ENCODE results near the gene WTAP. TPM values are rescaled to one million over a fixed set of nuclear protein-coding genes. Genes with fewer than 3 reads are reported as not detected.

WTAP gene
- total and polyA plus RNA-seq, 2 of the 8 experiments (the other 6 are each of a cell fraction or from before 2014, with no cell fraction given), result 32.6 to 120 TPM

GRCh38 chr6:159778131-159778530 lies 50.8 kb downstream of the WTAP start:
- Histone ChIP-seq H3K9me3 (ENCODE audit: insufficient read depth in 2 of 2, low read depth in 1 of 2, low read length in 1 of 2) (no peaks in the 10 kb centered on the region), H3K14ac (ENCODE audit: insufficient read length) (no peak overlapping the region), H3K79me2 (ENCODE audit: control insufficient read depth in 1 of 2, insufficient read depth in 2 of 2, low read length in 2 of 2) (peaks cover 0 to 2% of the 10 kb centered on the region in 2 experiments; a peak in 1 of 4 replicates), H2BK120ac (replicated peaks; ENCODE audit: low read depth, low read length) (no peak overlapping the region), H2AK5ac (ENCODE audit: low read depth, low read length) (no peak overlapping the region), H2AFZ (ENCODE audit: low read length) (no peak overlapping the region), H4K91ac (replicated peaks; ENCODE audit: insufficient read length, low read length) (no peak overlapping the region), H4K8ac (ENCODE audit: extremely low read depth, insufficient read depth, low read length) (no peak overlapping the region), H3K36me3 (ENCODE audit: control insufficient read depth in 2 of 4, insufficient read depth in 4 of 4, low read length in 3 of 4) (peaks cover 40 to 96% (median 82%) of the 10 kb centered on the region in 4 experiments), H2BK12ac (ENCODE audit: low read depth, low read length) (no peak overlapping the region), H2BK15ac (ENCODE audit: low read length) (no peak overlapping the region), H3K79me1 (ENCODE audit: low read depth, low read length) (0 out of 2 replicates have a peak, but pooled peaks cover 2% of the 10 kb centered on the region), H4K5ac (ENCODE audit: insufficient read length, low read depth, low read length) (no peak overlapping the region), H2BK5ac (ENCODE audit: low read depth, low read length) (no peak overlapping the region), H3K4me2 (ENCODE audit: insufficient read depth in 1 of 2, low read depth in 2 of 2, low read length in 2 of 2) (no peak overlapping the region), H3K23me2 (ENCODE audit: low read depth, low read length) (no peaks in the 10 kb centered on the region), H3K27ac (ENCODE audit: low read depth, low read length) (no peak overlapping the region), H3K56ac (replicated peaks; ENCODE audit: insufficient read length, low read depth, low read length) (no peak overlapping the region), H3K4ac (replicated peaks; ENCODE audit: insufficient read length, low read depth, low read length) (no peak overlapping the region), H3K27me3 (replicated peaks in 1 of 4; ENCODE audit: control insufficient read depth in 3 of 4, extremely low read depth in 1 of 4, insufficient read depth in 3 of 4, low read length in 3 of 4) (peaks cover 0 to 1% (median 0%) of the 10 kb centered on the region in 4 experiments; a peak in 1 of 7 replicates), H4K20me1 (replicated peaks in 1 of 2; ENCODE audit: control insufficient read depth in 1 of 2, insufficient read depth in 2 of 2, low read length in 2 of 2) (peaks cover 6 to 13% of the 10 kb centered on the region in 2 experiments), H3K23ac (ENCODE audit: insufficient read length) (no peak overlapping the region), H3K4me1 (replicated peaks in 1 of 4; ENCODE audit: control insufficient read depth in 3 of 4, insufficient read depth in 4 of 4, low read length in 3 of 4) (no peaks in the 10 kb centered on the region), H3K4me3 (ENCODE audit: extremely low read depth in 1 of 4, insufficient read depth in 2 of 4, low read depth in 3 of 4, low read length in 4 of 4) (no peak overlapping the region), H3K9ac (replicated peaks in 1 of 4; ENCODE audit: extremely low read depth in 1 of 4, low read depth in 3 of 4, low read length in 3 of 4) (no peak overlapping the region), H3K18ac (ENCODE audit: extremely low read depth, low read length) (no peak overlapping the region), H2BK20ac (ENCODE audit: low read length) (no peak overlapping the region)
- ChIA-PET CTCF (ENCODE audit: partially characterized antibody) (no interaction called here), POLR2A (ENCODE audit: partially characterized antibody) (interaction anchor here (1.1 to 1.4 kb wide), 2 partner anchors 8 to 18 kb away, joined by 4 read pairs; no protein-coding TSS in a partner anchor)
- FAIRE-seq (no peak), DNase-seq (ENCODE audit: low read depth in 1 of 2, low spot score in 2 of 2) (no peak)
- 100% methylated on average over 1 of the region's 1 CpG; no CpG with 5 or more reads in 1 of the 2 experiments for WGBS, 2 experiments (ENCODE audit: extremely low coverage in 1 of 2, insufficient coverage in 1 of 2, insufficient read length in 1 of 2, insufficient replicate concordance in 2 of 2, low coverage in 1 of 2, low lambda C conversion rate in 2 of 2, missing lambda C conversion rate in 1 of 2)
- no peak for TF ChIP-seq EZH2 (IDR thresholded peaks at IDR 0.05; ENCODE audit: low read depth, low read length, severe bottlenecking)
- no peak for TF ChIP-seq ASH2L (IDR thresholded peaks at IDR 0.05; ENCODE audit: low read length)
- TF ChIP-seq TAF7 (optimal IDR thresholded peaks at IDR 0.05; ENCODE audit: borderline replicate concordance, low read depth, low read length), result no peak
- TF ChIP-seq ATF2 (IDR thresholded peaks at IDR 0.05; ENCODE audit: low read length), result no peak
- TF ChIP-seq TBP (IDR thresholded peaks at IDR 0.05; ENCODE audit: low read depth, low read length), result no peak
- TF ChIP-seq RBBP5 (IDR thresholded peaks at IDR 0.05; ENCODE audit: borderline replicate concordance, low read depth, low read length), result no peak
- TF ChIP-seq E2F6 (IDR thresholded peaks at IDR 0.05), result no peak
- TF ChIP-seq, protein P1, sequence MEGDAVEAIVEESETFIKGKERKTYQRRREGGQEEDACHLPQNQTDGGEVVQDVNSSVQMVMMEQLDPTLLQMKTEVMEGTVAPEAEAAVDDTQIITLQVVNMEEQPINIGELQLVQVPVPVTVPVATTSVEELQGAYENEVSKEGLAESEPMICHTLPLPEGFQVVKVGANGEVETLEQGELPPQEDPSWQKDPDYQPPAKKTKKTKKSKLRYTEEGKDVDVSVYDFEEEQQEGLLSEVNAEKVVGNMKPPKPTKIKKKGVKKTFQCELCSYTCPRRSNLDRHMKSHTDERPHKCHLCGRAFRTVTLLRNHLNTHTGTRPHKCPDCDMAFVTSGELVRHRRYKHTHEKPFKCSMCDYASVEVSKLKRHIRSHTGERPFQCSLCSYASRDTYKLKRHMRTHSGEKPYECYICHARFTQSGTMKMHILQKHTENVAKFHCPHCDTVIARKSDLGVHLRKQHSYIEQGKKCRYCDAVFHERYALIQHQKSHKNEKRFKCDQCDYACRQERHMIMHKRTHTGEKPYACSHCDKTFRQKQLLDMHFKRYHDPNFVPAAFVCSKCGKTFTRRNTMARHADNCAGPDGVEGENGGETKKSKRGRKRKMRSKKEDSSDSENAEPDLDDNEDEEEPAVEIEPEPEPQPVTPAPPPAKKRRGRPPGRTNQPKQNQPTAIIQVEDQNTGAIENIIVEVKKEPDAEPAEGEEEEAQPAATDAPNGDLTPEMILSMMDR (IDR thresholded peaks at IDR 0.05; ENCODE audit: control extremely low read depth in 1 of 3, insufficient read depth in 1 of 3, low read depth in 1 of 3, low read length in 3 of 3), result no peak
- no peak for TF ChIP-seq CEBPB (IDR thresholded peaks at IDR 0.05; ENCODE audit: low read depth, low read length)
